Measurements from ENCODE around the gene ACTL6A.

The ACTL6A gene

DNA sequence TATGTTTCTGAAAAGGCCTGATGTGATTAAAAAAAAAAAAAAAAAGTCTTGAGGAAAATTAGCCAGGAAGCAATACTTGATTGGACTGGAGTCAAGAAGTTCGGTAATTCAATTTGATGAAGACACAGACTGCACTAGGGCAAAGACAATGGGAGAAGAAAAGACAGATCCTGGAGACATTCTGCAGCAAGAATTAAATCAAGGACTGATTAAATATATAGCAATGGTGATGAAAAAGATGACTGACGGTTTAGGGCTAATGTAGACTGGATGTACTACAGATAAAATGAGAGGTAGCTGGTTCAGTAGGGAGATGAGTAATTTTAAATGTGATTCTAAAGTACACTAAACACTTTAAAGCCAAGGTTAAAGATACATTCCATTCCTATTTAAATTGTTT, 27.9 kb downstream of the ACTL6A start:
- no peak overlapping the region for H3K4me3 ChIP-seq (ENCODE audit: low read length)
- TF ChIP-seq, protein P1, sequence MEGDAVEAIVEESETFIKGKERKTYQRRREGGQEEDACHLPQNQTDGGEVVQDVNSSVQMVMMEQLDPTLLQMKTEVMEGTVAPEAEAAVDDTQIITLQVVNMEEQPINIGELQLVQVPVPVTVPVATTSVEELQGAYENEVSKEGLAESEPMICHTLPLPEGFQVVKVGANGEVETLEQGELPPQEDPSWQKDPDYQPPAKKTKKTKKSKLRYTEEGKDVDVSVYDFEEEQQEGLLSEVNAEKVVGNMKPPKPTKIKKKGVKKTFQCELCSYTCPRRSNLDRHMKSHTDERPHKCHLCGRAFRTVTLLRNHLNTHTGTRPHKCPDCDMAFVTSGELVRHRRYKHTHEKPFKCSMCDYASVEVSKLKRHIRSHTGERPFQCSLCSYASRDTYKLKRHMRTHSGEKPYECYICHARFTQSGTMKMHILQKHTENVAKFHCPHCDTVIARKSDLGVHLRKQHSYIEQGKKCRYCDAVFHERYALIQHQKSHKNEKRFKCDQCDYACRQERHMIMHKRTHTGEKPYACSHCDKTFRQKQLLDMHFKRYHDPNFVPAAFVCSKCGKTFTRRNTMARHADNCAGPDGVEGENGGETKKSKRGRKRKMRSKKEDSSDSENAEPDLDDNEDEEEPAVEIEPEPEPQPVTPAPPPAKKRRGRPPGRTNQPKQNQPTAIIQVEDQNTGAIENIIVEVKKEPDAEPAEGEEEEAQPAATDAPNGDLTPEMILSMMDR (conservative IDR thresholded peaks at IDR 0.05; ENCODE audit: low read depth, low read length), result no peak
- no peak for DNase-seq (ENCODE audit: low read depth)

GRCh38 chr3:179591313-179591712, 28.6 kb downstream of the ACTL6A start:
- no peak overlapping the region for H3K4me3 ChIP-seq (ENCODE audit: low read length)
- DNase-seq (ENCODE audit: low read depth), result no peak
- TF ChIP-seq, protein P1 (conservative IDR thresholded peaks at IDR 0.05; ENCODE audit: low read depth, low read length), result no peak

GRCh38 chr3:179599531-179599930, 36.8 kb downstream of the ACTL6A start:
- DNase-seq (ENCODE audit: low read depth), result no peak
- TF ChIP-seq, protein P1 (conservative IDR thresholded peaks at IDR 0.05; ENCODE audit: low read depth, low read length), result no peak
- H3K4me3 ChIP-seq (ENCODE audit: low read length), result no peak overlapping the region

DNA sequence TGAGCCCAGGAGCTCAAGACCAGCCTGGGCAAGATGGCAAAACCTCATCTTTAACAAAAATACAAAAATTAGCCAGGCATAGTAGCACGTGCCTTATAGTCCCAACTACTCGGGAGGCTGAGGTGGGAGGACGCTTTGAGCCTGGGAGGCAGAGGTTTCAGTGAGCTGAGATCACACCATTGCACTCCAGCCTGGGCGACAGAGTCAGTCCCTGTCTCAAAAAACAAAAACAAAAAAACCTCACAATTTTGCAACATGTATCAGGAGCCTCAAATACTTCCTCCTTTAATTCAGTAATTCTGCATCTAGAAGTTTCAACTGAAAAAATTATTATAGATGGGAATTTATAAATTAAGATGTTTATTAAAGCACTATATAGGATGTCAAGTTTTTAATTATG, 40.6 kb downstream of the ACTL6A start:
- peak overlapping the region; percentile 75 for H3K4me3 ChIP-seq (ENCODE audit: low read length)
- DNase-seq (ENCODE audit: low read depth), result no peak
- TF ChIP-seq, protein P1 (conservative IDR thresholded peaks at IDR 0.05; ENCODE audit: low read depth, low read length), result no peak

DNA sequence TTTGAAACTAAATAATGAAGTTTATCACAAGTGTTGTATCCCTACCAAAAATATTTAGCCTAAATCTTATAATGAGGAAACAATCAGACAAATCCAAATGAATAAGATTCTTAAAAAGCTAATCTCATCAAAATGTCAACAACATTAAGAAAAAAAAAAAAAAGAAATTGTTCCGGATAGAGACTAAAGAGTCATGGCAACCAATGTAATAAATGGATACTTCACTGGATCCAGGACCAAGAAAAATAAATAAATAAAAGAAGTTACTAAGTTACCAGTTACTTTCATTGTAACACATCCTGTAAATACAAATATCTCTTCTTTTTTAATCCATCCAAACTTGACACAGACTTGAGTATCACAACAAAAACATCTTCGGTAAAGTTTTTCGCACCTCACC, 41.1 kb downstream of the ACTL6A start:
- peak overlapping the region; percentile 75 for H3K4me3 ChIP-seq (ENCODE audit: low read length)
- no peak for DNase-seq (ENCODE audit: low read depth)
- TF ChIP-seq, protein P1 (conservative IDR thresholded peaks at IDR 0.05; ENCODE audit: low read depth, low read length), result no peak

DNA sequence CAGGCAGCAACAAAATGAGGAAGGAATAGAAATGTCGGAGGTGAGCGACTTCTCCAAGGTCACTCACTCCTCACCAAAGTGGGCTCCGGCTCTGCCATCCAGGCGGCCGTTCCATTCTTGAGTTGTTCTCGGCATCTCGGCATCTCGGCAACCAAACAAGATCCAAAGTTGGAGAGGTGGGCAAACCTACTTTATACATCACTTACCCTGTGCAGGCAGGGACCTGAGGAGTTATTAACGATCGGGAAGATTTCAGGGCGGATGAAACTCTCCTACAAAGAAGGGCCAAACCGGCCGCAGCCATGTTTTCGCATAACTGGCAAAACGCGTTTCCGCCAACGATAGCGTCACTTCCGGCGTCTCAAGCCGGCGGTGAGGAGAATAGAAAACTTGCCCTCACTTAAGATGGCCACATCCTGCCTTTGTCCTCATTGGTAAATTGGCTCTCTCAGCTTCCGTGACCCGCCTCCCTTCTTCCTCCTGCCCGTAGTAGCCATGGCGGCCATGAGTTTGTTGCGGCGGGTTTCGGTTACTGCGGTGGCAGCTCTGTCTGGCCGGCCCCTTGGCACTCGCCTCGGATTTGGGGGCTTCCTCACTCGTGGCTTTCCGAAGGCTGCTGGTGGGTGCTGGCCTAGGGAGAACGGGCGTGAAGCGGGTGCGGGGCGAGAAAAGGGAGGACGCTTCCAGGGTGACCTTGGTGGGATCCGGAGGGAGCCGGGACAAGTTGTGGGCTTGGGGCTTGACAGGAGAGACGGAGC, 41.8 kb downstream of the ACTL6A start, which contains the start of the genes MRPL47 and NDUFB5:
Gene MRPL47 (minus strand): TSS at position 318 of the 758 bp plus-strand sequence. CDS start 14 bp downstream, at position 304.
Gene NDUFB5 (plus strand): TSS at position 474 of the 758 bp plus-strand sequence. CDS start 22 bp downstream, at position 496.
- TF ChIP-seq, protein P1 (conservative IDR thresholded peaks at IDR 0.05; ENCODE audit: low read depth, low read length), result no peak
- peak within 1 kb of the TSS; percentile 75 for H3K4me3 ChIP-seq (ENCODE audit: low read length)
- DNase-seq (ENCODE audit: low read depth), result peak; percentile 92

- TF ChIP-seq, protein P1 (conservative IDR thresholded peaks at IDR 0.05; ENCODE audit: low read depth, low read length), result no peak
- no peak overlapping the region for H3K4me3 ChIP-seq (ENCODE audit: low read length)
- peak; percentile 47 for DNase-seq (ENCODE audit: low read depth)
Observed at GRCh38 chr3:179606534-179607085, 43.9 kb downstream of the ACTL6A start.

All from retinal pigment epithelial cell (primary cell).